ENCODE results near the gene ARFGEF3. TPM values are rescaled to one million over a fixed set of nuclear protein-coding genes. Genes with fewer than 3 reads are reported as not detected.

The ARFGEF3 gene
- total RNA-seq, 1 donor from 2014 or later = 2.6 TPM

DNA sequence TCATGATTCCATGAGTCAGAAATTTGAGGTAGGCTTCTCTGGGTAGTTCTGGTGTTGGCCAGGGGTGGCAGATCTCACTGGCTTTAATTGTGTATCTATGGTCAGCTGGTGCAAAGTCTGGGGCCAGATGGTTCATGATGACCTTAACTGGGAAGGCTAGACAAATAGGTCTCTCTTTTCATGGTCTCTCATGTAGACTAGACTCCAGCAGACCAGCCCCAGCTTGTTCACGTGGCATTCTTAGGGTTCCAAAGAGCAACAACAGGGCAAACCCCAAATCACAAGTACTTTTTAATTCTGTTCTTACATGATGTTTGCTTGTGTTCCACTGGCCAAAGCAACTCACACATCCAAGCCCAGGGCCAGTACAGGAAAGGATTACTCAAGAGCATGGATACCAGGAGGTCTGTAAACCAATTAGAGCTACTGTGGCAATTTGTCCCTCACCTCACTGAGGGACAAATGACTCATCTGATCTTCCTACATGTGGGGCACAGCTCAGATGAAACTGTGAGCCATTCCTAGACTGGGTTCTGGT lies 136.1 kb downstream of the ARFGEF3 start:
- no peak for DNase-seq (ENCODE audit: low spot score)

DNA sequence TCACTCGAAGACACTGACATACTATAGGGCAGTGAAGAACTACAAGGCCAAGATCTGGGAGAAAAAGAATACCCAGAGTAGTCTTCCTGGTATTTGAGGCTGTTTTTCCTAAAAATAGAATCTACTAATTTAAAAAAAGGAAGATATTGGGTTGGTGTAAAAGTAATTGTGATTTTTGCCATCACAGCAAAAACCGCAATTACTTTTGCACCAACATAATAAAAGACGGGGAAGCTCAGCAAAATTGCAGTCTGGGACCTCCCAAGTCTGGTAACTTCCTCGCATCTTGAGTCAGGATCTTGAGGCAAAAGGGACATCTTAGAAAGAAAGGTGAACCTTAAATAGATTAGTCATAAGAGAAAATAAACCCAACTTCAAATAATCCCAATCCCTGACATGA lies 138.7 kb downstream of the ARFGEF3 start:
- no peak for DNase-seq (ENCODE audit: low spot score)

GRCh38 chr6:138302554-138302953 lies 140.8 kb downstream of the ARFGEF3 start:
- DNase-seq (ENCODE audit: low spot score) = no peak

DNA sequence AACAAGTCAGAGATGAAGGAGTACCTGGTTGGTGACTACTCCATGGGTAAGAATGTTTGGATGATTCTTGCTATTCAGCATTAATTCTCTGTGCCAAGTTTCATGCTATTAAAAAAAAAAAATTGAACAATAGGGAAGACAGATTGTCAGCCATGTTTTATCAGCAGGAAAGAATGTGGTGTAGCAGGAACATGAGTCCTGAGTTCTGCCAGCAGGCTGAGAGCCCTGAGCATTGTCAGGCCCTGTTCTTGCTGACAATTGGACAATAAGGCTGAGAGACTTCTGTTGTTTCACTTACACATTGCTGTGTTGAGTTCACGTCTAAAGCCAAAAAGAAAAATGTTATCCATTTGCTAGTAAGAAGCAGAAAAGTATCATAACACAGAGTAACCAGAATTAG lies 145.6 kb downstream of the ARFGEF3 start:
- DNase-seq (ENCODE audit: low spot score) = no peak

DNA sequence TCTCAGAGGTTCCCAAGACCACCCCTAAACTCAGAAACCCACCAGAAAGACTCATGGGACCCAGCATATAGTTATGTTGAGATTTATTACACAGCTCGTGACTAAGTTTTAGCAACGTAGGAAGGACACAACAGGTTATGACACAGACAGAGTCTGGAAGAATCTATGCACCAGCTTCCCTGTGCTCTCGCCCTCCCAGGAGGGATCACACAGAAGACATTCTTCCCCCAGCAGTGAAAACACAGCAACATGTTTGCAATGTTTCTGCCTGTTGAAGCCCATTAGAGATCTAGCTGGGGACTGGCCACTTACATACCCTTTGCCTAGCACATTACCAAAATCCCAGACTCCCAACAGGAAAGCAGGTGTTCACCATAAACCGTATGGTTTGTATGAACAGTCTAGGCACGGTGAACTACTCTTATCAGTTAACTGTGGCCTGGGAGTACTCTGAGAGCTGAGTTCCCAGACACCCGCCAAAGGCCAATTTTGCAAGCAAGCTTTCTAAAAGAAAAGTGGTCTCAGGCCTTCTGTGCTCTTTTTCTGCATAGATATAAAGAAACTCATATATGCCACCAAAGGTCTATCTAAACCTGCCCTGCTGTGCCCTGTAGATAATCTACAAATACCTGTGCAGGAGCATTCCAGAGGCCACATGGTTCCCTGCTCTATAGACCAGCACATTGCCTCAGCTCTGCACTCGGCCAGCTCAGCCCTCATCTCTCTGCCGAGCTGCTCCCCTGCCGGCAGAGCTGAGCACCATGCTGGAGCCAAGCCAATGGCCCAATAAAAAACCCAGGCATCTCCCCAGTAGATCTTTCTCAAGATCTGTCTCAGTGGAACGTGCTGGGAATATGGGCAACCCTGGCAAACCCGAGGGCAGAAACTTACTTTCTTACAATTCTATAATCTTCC lies 146.3 kb downstream of the ARFGEF3 start:
- no peak for DNase-seq (ENCODE audit: low spot score)

- DNase-seq (ENCODE audit: low spot score) = no peak
Observed at GRCh38 chr6:138308731-138309110, 147.0 kb downstream of the ARFGEF3 start.

DNA sequence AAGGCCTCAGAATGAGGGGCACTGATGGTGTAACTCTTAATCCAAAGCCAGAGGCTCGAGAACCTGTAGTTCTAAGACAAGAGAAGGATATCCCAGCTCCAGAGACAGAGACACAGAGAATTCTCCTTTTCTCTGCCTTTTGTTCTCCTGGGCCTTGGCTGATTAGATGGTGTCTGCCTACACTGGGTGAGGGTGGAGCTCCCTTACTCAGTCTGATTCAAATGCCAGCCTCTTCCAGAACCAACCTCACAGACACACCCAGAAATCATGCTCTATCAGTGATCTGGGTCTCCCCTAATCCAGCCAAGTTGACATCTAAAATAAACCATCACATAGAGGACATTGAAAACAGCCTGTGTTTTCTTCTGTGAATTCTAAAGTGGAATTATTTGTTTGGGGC lies 148.0 kb downstream of the ARFGEF3 start:
- DNase-seq (ENCODE audit: low spot score) = no peak

DNA sequence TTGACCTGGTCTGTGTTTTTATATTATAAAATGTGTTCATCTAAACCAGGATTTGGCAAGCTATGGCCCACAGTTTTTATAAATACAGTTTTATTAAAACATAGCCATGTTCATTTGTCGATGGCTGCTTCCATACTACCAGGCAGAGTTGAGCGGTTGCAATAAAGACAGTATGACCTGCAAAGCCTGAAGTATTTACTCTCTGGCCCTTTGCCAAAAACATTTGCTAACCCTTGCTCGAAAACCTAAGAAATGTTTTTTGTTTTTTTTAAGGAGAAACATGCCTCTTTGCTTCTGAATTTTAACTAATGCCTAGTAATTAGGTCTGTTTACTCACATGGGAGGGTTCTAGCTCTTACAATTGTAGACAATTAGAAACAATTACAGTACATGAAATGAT lies 148.6 kb downstream of the ARFGEF3 start:
- DNase-seq (ENCODE audit: low spot score) = no peak

DNA sequence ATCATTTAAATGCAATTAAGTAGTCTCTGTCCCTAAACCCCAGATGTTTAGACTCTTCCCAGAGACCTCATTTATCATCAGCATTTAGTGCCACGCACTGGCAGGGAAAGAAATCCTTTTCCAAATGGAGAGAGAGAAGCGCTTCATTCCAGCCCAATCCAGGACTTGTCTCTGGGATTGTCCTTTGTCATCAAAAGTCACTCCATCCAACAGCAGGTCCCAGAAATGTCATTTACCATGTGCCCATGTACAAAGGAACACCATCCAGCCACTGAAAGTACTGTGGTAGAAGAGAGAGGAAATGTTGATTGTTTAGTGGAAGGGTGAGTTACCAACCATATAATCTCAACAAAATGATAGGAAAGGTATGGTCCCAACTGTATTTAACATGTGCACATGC lies 149.1 kb downstream of the ARFGEF3 start:
- DNase-seq (ENCODE audit: low spot score) = no peak

DNA sequence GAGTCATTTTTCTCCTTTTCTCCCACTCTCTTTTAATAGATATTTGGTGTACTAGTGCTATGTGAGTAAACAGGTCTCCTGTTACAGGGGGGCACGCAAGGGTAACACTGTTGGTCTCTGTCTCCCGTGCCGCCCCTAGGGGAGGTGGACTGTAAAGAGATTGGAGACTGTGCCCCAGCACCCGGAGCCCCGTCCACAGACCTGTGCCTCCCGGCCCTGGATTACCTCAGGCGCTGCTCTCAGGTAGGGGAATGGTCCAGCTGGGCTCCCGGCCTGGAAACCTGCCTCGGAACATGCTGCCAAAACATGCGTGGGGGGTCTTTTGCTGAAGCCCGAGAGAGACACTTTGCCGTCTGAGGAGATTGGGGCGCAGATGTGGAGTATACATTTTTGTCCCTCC lies 149.5 kb downstream of the ARFGEF3 start:
- no peak for DNase-seq (ENCODE audit: low spot score)

DNA sequence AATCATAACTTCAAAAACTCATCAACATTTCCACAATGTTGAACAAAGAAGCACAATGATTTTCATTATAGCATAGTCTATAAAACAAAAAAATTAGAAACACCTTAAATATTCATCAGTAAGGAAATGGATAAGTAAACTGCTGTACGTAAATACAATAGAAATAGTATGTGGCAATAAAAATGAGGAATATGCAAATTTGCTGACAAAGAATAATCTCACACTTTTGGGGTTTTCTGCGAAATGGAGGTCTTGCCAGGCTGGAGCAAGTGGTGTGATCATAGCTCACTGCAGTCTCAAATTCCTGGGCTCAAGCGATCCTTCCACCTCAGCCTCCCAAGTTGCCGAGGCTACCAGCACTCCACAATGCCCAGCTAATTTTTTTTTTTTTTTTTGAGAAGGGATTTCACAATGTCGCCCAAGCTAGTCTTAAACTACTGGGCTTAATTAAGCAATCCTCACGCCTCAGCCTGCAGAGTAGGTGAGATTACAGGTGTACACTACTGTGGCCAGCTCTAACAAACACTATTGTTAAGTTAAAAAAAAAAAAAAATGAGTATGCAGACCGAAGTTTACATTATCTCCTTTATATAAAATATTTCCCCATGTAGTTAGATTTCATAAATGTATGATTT lies 157.1 kb downstream of the ARFGEF3 start:
- no peak for DNase-seq (ENCODE audit: low spot score)

DNA sequence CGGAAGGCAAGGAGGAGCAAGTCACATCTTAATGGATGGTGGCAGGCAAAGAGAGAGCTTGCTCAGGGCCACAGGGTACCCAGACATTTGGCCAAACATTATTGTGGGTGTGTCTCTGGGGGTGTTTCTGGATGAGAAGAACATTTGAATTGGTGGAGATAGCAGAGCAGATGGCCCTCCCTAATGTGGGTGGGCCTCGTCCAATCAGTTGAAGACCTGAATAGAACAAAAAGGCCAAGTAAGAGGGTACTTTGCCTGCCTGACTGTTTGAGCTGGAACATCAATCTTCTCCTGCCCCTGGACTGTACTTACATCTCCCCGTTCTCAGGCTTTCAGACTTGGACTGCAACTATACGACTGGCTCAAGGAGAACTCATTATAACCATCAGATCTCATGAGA lies 160.2 kb downstream of the ARFGEF3 start:
- DNase-seq (ENCODE audit: low spot score) = no peak

GRCh38 chr6:138323821-138324220 lies 162.1 kb downstream of the ARFGEF3 start:
- DNase-seq (ENCODE audit: low spot score) = no peak

DNA sequence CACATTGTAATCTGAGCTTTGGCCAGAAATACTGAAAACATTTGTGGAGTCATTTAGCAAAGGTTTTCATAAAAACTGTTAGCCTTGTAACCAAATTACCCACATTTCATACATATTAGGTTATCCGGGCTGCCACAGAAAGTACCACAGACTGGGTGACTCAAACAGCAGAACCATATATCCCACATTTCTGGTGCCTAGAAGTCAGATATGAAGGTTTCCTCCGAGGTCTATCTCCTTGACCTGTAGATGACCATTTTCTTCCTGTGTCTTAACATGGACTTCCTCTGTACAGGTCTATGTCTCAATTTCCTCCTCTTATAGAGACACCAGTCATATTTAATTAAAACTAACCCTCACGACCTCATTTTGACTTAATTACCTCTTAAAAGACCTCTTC lies 166.5 kb downstream of the ARFGEF3 start:
- DNase-seq (ENCODE audit: low spot score) = no peak

DNA sequence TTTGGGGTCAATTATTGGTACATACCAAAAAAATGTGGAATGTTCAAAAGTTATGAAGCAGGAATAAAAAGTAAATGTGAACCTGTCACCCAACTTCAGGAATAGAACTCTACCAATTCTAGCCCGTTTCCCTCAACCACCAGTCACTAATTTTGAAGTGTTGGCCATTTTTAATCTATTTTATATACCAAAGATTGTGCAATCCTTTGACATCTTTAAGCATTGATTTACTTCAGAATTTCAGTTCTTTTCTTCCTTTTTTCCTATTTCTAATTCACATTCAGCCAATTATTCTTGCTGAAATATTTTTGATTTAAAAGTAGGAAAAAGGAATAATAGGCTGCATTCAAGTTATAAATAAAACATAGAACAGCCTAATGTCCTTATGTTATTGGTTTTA lies 169.0 kb downstream of the ARFGEF3 start:
- no peak for DNase-seq (ENCODE audit: low spot score)

- no peak for DNase-seq (ENCODE audit: low spot score)
Observed at GRCh38 chr6:138331444-138331843, 169.7 kb downstream of the ARFGEF3 start.

GRCh38 chr6:138331984-138332383 lies 170.2 kb downstream of the ARFGEF3 start:
- no peak for DNase-seq (ENCODE audit: low spot score)

DNA sequence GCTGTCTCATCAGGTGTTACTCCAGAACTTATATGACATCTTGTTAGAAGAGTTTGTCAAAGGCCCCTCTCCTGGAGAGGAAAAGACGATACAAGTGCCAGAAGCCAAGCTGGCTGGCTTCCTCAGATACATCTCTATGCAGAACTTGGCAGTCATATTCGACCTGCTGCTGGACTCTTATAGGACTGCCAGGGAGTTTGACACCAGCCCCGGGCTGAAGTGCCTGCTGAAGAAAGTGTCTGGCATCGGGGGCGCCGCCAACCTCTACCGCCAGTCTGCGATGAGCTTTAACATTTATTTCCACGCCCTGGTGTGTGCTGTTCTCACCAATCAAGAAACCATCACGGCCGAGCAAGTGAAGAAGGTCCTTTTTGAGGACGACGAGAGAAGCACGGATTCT lies 172.3 kb downstream of the ARFGEF3 start:
- DNase-seq (ENCODE audit: low spot score) = no peak

DNA sequence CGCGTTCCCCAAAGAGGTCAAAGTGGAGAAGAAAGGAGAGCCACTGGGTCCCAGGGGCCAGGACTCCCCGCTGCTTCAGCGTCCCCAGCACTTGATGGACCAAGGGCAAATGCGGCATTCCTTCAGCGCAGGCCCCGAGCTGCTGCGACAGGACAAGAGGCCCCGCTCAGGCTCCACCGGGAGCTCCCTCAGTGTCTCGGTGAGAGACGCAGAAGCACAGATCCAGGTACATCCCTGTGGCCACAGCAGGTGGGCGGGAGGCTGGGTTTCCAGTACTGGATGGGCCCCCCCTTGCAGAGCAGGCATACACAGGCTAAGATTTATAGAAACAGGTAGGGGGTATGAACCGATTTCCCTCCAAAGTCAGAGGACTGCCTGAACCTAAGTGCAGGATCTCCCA lies 173.2 kb downstream of the ARFGEF3 start:
- no peak for DNase-seq (ENCODE audit: low spot score)

DNA sequence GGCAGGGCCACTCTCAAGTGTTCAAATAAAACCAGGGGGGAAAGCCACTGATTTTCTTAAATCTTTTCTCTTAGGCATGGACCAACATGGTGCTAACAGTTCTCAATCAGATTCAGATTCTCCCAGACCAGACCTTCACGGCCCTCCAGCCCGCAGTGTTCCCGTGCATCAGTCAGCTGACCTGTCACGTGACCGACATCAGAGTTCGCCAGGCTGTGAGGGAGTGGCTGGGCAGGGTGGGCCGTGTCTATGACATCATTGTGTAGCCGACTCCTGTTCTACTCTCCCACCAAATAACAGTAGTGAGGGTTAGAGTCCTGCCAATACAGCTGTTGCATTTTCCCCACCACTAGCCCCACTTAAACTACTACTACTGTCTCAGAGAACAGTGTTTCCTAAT lies 174.5 kb downstream of the ARFGEF3 start:
- DNase-seq (ENCODE audit: low spot score) = no peak

DNA sequence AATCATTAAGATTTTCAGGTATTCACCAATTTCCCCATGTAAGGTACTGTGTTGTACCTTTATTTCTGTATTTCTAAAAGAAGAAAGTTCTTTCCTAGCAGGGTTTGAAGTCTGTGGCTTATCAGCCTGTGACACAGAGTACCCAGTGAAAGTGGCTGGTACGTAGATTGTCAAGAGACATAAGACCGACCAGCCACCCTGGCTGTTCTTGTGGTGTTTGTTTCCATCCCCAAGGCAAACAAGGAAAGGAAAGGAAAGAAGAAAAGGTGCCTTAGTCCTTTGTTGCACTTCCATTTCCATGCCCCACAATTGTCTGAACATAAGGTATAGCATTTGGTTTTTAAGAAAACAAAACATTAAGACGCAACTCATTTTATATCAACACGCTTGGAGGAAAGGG lies 175.3 kb downstream of the ARFGEF3 start:
- DNase-seq (ENCODE audit: low spot score) = no peak

GRCh38 chr6:138339024-138339423 lies 177.3 kb downstream of the ARFGEF3 start:
- DNase-seq (ENCODE audit: low spot score) = no peak

GRCh38 chr6:138341176-138341575 lies 179.4 kb downstream of the ARFGEF3 start:
- DNase-seq (ENCODE audit: low spot score) = no peak
